GM19468 (cell line): ENCODE data around the gene SLC25A48.

Source experiments
- ATAC-seq: cut with Tn5 transposase; IDR thresholded peaks from one replicate; pipeline ENCODE4 v1.9.1; 2021; ENCODE audit warnings: mild to moderate bottlenecking, moderate library complexity, moderate number of reproducible peaks; ENCODE audit not compliant: unreplicated experiment; ENCODE audit errors: extremely low read depth

SLC25A48 gene

DNA sequence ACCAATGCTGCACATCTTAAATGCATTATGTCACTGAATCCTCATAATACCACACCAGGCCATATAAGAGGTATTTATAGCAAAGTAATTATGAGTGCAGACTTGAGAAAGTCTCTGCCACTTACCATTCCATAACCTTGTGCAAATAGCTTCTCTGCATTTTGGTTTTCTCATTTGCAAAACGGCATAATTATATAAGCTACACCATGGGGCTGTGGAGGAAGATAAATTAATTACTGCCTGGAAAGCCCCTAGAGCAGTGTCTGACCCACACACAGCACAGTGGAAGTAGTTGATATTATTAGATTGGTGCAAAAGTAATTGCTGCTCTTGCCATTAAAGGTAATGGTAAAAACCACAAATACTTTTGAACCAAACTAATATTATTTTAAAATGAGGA lies 70.7 kb downstream of the SLC25A48 start:
- ATAC-seq = no peak

DNA sequence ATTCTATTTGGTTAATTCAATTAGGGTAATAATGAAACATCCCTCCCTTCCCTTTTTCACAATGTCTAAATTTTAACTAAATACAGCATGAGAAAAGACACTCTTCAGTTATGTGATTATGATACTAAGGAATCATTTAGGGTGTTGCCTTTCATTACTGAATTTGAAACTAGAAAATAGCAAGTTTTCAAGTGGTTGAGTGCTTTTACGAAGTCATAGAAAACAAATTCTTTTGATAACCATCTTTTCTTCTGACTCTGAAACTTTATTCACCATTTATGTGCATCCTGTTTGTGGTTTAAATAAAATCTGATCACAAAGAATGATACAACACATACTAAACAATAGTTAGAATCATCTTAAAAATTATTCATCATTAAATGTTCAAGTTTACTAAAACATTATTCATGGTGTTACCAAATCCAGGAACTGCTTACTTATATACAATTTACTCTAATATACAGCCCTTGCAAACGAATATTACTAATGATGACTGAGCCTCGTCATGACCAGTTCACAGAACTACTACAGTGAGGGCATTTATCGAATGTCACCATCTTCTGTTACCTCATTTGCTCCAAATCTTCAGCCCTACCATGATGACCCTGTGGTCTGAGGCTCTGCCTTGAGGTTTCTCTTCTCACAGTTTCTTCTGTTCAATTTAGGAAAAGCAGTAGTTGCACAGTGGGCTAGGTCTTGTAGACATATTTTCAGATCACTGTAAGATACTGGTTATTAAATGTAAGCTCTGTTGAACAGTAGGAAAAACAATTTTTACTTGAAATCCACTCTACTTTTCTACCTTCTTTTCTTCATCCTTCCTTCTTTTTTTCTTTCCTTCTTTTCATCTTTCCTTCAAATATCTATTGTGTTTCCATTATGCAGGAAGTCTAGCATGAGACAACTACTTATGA lies 79.5 kb downstream of the SLC25A48 start:
- ATAC-seq = no peak

DNA sequence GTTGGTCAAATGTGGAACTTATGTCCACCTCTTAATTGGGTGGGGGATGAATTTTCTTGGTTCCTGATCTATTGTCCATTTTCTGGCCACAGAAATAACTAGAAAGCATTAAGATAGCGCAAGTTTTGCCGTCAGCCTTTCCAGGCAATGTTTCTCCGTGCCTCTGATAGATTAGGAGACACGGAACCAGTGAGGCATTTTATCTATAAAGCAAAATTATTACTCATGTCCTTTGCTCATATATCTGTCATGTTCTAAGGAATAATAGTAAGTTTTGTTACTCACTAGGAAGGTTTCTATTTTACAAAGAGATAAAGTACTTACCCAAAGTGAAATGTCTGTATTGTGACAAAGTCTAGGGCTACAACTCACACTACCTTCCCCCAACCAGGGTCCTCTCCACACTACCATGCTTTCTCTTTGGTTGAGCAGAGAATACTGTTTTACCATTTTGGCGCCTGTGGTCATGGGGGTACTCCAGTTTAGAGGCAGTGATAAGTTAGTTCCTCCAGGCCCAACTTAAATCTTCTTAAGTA lies 81.1 kb downstream of the SLC25A48 start:
- no peak for ATAC-seq

DNA sequence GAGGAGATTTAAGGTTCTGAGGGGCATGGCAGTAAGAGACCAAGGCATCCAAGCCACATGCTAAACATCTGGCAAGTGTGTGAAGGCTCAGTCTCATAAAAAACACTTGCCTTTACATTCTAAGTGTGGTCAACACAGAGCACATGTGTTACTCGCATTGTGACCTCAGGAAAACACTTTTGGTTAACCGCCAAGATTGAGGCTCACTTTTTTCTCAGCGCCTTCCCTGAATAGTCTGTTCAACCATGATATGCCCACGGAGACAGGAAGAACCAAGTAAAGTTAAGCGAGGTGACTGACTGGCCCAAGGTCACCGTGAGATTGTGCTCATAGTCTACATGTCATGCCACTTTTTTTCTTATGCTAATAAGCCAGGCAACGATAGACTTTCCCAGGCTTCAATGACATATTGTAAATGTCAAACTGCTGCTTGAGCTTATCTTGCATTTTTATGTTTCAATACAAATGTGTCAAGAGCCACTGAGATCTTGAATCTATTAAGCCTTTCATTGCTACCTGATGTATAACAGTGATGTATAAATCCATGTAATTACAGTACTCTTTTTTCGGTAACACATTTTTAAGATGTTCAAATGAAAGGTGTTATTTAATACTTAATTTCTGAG lies 82.3 kb downstream of the SLC25A48 start:
- ATAC-seq = no peak

DNA sequence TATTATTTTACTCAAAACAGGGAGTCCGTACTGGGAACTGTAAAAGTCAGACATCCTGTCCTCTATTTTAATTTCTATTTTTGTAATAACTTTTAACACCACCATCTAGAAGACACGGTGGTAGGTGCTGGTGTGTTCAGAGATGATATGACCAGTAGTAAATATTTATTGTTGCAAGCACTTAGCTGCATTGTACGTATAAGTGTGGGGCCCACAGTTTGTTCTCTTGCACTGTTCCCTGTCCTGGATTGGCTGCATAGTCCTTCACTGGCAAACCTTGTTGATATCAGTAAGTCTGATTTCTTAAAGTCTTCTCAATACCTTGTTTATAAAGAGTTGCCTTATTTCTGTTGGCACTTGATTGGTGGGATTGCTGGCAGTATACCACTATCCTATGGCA lies 85.7 kb downstream of the SLC25A48 start:
- no peak for ATAC-seq

DNA sequence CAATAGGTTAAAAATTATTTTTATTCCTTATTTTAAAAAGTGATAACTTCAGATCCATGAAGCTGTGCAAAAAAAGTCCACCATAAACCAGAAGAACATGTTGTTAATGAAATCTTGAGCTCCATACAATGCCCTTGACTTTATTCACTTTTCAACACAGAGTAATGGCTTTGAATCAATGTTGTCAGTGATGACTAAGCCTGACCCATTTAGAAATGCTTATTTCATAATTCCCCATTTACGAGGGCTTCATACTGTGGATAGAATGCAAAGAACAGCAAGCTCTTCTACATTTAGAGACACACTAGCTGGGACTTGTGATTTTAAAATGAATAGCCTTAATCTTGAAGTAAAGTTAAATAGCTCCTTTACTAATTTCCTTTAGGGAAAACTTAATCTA lies 86.9 kb downstream of the SLC25A48 start:
- no peak for ATAC-seq

DNA sequence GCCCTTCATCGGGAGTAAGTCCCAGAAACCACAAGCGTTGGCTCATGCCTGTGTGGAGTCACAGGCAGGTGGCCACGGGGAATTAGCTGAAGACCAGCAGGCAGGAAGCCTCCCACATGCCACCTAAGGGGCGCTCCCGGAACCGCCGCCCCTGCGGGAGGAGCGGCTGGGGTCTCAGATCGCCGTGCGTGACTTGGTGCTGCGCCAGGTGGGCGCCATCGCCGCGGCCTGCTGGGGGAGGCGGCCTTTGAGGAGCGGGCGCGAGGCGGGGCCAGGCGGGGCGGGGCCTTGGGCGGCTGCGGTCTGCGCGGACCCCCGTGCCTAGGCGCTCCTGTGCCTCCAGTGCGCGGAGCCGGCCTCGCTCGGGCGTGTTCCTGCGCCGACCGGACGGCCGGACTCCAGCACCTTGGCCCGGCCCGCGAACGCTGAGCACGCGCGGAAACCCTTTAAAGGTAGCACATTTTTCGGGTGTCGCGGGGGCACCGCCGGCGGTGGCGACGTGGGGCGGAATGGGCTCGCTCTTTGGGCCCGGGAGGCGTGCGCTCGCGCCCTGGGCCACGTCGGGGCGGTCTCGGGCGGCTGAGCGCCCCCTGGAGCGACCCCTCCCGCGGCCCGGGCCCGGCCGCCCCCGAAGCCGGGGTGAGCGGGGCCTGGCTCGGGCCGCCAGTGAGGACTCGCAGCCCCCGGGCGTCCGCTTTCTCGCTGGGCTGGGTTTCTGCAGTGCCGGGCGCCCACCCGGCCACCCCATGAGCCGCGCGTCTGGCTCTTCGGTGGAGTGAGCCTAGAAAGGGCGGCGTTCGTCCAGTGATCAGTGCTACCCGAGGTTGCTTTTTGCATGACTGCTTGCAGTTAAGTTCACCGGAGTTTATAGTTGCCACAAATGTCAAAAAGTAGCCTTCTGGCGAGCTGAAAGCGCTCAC lies 95.8 kb downstream of the SLC25A48 start:
- ATAC-seq = no peak

DNA sequence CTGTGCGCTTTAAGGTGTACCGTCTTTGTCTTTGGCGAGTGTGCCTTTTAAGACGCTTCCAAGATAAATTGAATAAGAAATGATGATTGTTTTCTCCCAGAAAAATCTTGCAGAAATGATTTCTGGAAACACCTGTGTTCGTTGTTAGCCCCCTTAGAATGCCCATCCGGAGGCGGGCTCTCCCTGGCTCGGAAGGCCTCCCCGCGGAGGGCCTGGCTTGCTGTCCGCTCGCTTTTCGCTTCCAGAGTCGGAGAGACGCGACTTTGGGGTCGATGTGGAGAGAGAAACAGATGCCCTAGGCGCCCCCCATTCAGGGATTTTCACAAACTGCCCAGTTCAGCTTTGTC lies 96.5 kb downstream of the SLC25A48 start:
- no peak for ATAC-seq

DNA sequence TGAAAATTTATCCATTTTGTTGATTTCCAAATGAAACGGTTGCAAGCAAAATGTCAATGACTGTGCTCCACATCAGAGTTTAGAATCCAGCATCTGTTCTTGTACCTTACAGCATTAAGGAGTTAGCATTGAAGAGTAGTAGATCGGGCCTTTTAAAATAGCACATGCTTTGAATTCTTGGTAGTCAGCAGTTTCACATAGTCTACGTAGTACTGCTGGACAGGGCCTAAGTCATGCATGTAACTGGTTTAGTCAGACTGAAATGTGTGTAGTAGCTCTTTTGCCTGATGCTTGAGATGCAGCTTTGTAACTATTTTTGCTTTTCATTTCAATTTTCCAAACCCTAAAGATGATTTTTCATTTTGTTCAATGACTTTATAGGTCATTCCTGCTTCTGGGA lies 100.5 kb downstream of the SLC25A48 start:
- no peak for ATAC-seq

DNA sequence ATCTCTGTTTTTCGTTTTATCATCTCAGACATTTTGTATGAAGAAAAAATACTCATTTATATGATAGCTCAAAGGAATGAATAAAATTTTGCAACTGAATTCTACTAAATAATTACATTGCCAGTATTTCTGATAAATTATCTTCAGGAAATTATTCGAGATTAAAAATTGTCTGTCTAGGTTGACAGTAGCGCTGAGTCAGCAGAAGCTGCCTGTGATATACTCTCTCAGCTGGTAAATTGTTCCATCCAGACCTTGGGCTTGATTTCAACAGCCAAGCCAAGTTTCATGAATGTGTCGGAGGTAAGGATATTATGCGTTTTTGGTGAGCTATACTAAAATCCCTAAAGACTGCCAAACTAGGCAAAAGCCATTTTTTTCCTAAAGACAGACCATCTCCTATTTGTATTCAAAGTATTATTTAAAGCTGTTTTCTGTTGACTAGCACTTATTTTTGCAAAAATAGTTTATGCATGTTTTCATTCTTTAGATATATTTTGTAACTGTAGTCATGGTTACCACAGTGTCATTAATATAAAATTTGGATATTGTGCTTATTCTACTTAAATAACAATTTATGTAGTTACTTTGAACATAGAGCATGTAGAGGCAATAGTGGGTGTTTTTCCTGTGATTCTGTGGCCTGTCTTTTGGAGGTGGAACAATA lies 102.9 kb downstream of the SLC25A48 start:
- no peak for ATAC-seq
